ENCODE measurements around the gene P2RY14.

The P2RY14 gene

GRCh38 chr3:151178208-151178845 lies 100.0 kb downstream of the P2RY14 start:
- Histone ChIP-seq H3K27ac (ENCODE audit: low read length) (no peak overlapping the region), H3K9me2 (replicated peaks; ENCODE audit: insufficient read depth, low read length) (no peaks in the 10 kb centered on the region), H3K79me2 (ENCODE audit: low read length) (no peaks in the 10 kb centered on the region), H3K4me2 (ENCODE audit: low read depth, low read length) (no peak overlapping the region), H3K36me3 (replicated peaks; ENCODE audit: insufficient read depth, low read length) (no peaks in the 10 kb centered on the region), H4K20me1 (ENCODE audit: insufficient read depth, low read length) (no peaks in the 10 kb centered on the region), H2AFZ (ENCODE audit: low read length) (no peak overlapping the region), H3K9me3 (replicated peaks; ENCODE audit: insufficient read depth, low read length) (no peaks in the 10 kb centered on the region), H3K9ac (ENCODE audit: low read length) (no peak overlapping the region), H3K4me3 (ENCODE audit: low read length) (no peak overlapping the region), H3K4me1 (ENCODE audit: low read length) (no peaks in the 10 kb centered on the region), H3K27me3 (replicated peaks; ENCODE audit: insufficient read depth, low read length) (no peaks in the 10 kb centered on the region), H3F3A (ENCODE audit: insufficient read depth, low read length) (no peaks in the 10 kb centered on the region)
- no peak for TF ChIP-seq EZH2 (optimal IDR thresholded peaks at IDR 0.05; ENCODE audit: low read depth, low read length)
- no peak for TF ChIP-seq CTCF (IDR thresholded peaks at IDR 0.05; ENCODE audit: low read length)
- TF ChIP-seq EZH2phosphoT487 (IDR thresholded peaks at IDR 0.05; ENCODE audit: low read length): no peak
- no peak for DNase-seq

DNA sequence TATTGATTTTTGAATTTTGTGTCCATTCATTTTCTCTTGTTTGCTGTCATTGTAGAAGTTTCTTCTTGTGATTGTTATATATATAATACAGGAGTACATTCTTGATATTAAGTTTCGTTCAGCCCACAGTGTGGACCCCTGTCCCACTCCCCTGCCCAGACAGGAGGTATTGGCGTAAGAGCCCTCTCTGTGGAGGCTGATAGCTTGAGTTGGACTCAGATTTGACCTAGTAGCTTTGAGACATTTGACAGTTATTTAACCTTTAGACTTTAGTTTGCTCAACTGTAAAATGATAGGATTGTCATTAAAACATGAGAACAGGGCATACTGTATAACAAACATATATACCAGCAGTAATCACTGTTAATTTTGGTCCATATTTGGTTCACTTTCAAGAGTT lies 102.4 kb downstream of the P2RY14 start:
- peaks cover 9% of the 10 kb centered on the region for H3K4me1 ChIP-seq (ENCODE audit: low read length)
- H4K20me1 ChIP-seq (ENCODE audit: insufficient read depth, low read length): no peaks in the 10 kb centered on the region
- TF ChIP-seq EZH2phosphoT487 (IDR thresholded peaks at IDR 0.05; ENCODE audit: low read length): no peak
- TF ChIP-seq CTCF (IDR thresholded peaks at IDR 0.05; ENCODE audit: low read length): no peak
- TF ChIP-seq EZH2 (optimal IDR thresholded peaks at IDR 0.05; ENCODE audit: low read depth, low read length): no peak
- H3K9ac ChIP-seq (ENCODE audit: low read length): no peak overlapping the region
- no peaks in the 10 kb centered on the region for H3K27me3 ChIP-seq (replicated peaks; ENCODE audit: insufficient read depth, low read length)
- H3F3A ChIP-seq (ENCODE audit: insufficient read depth, low read length): no peaks in the 10 kb centered on the region
- H3K4me3 ChIP-seq (ENCODE audit: low read length): no peak overlapping the region
- no peak overlapping the region for H3K4me2 ChIP-seq (ENCODE audit: low read depth, low read length)
- no peak overlapping the region for H2AFZ ChIP-seq (ENCODE audit: low read length)
- H3K36me3 ChIP-seq (replicated peaks; ENCODE audit: insufficient read depth, low read length): no peaks in the 10 kb centered on the region
- no peaks in the 10 kb centered on the region for H3K9me2 ChIP-seq (replicated peaks; ENCODE audit: insufficient read depth, low read length)
- H3K27ac ChIP-seq (ENCODE audit: low read length): no peak overlapping the region
- no peaks in the 10 kb centered on the region for H3K79me2 ChIP-seq (ENCODE audit: low read length)
- H3K9me3 ChIP-seq (replicated peaks; ENCODE audit: insufficient read depth, low read length): no peaks in the 10 kb centered on the region
- DNase-seq: no peak

DNA sequence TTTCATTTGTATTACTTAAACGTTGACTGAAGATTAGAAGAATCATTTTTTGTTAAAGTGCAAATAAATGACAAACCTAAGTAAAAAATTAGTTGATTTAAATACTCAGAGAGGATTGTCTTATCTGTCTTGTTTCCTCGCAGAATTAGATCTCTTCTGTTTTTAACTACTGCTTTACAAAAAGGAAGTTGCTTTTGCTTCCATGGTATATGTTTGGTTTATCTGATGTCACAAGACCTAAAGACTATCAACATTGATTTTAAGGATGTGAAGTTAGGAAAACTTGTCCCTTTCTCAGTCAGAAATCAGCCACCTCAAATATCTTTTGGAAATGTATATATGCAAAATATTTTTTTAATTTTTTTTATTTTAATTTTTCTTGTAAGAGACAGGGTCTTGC lies 104.0 kb downstream of the P2RY14 start:
- Histone ChIP-seq H3K27me3 (replicated peaks; ENCODE audit: insufficient read depth, low read length) (no peaks in the 10 kb centered on the region), H3K79me2 (ENCODE audit: low read length) (no peaks in the 10 kb centered on the region), H4K20me1 (ENCODE audit: insufficient read depth, low read length) (no peaks in the 10 kb centered on the region), H3F3A (ENCODE audit: insufficient read depth, low read length) (peaks cover 6% of the 10 kb centered on the region; the same call in 1 of the 2 replicates), H3K9me2 (replicated peaks; ENCODE audit: insufficient read depth, low read length) (no peaks in the 10 kb centered on the region), H3K9me3 (replicated peaks; ENCODE audit: insufficient read depth, low read length) (no peaks in the 10 kb centered on the region), H3K9ac (ENCODE audit: low read length) (no peak overlapping the region), H2AFZ (ENCODE audit: low read length) (no peak overlapping the region), H3K36me3 (replicated peaks; ENCODE audit: insufficient read depth, low read length) (no peaks in the 10 kb centered on the region), H3K27ac (ENCODE audit: low read length) (no peak overlapping the region), H3K4me3 (ENCODE audit: low read length) (no peak overlapping the region), H3K4me2 (ENCODE audit: low read depth, low read length) (no peak overlapping the region), H3K4me1 (ENCODE audit: low read length) (peaks cover 22% of the 10 kb centered on the region)
- no peak for DNase-seq
- TF ChIP-seq CTCF (IDR thresholded peaks at IDR 0.05; ENCODE audit: low read length): no peak
- TF ChIP-seq EZH2phosphoT487 (IDR thresholded peaks at IDR 0.05; ENCODE audit: low read length): no peak
